Measurements from ENCODE around the gene CACTIN. TPM values are rescaled to one million over a fixed set of nuclear protein-coding genes. Genes with fewer than 3 reads are reported as not detected.
"Not testable (repeated sequence)": the region's sequence is repeated elsewhere in the genome, so short reads cannot be mapped to it uniquely, and the experiment has no call there.

The CACTIN gene
- polyA plus RNA-seq, 4 donors, result 17.8 to 30.4 (median 22.2) TPM

- no peak for DNase-seq (ENCODE audit: low read depth in 4 of 4, low spot score in 3 of 4)
These were observed 21.7 kb upstream of the CACTIN start for GRCh38 chr19:3648037-3648905.

DNA sequence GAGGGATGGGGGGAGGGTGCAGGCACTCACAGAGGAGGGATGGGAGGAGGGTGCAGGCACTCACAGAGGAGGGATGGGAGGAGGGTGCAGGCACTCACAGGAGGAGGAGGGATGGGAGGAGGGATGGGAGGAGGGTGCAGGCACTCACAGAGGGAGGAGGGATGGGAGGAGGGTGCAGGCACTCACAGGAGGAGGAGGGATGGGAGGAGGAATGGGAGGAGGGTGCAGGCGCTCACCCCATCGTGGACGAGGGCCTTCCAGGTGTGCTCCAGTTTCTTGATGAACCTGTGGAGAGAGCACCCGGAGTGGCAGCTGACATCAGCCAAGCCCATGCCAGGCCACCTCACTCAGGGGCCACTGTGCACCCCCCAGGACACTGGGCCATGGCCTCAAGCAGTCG is 20.5 kb upstream of the CACTIN start:
- DNase-seq (ENCODE audit: low read depth in 4 of 4, low spot score in 3 of 4), result not testable (repeated sequence)

DNA sequence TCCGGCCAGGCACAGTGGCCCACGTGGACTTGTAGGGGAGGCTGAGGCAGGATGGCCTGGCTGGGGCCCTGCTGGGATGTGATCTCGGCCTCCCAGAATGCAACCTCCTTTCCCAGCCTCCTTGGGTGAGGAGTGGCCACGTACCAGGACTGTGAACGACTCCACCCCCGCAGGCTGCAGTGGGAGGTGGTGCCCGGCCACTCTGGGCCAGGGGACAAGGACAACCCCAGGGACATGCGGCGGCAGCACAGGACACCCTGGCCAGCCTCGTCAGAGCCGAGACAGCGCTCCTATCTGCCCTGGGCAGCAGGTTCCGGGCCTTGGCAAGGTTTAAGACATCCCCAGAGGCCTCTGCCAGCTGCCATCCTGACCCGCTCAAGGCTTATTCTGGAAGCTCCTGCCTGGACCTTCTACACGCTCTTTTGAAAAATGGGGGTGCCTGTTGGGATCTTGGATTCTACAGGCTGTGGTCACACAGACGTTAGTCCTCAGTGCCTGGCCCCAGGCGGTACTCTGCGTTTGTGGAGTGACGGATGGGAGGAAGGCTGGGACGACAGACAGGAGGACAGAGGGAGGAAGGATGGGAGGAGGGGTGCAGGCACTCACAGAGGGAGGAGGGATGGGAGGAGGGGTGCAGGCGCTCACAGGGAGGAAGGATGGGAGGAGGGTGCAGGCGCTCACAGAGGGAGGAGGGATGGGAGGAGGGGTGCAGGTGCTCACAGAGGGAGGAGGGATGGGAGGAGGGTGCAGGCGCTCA is 19.9 kb upstream of the CACTIN start:
- DNase-seq (ENCODE audit: low read depth in 4 of 4, low spot score in 3 of 4), result no peak

DNA sequence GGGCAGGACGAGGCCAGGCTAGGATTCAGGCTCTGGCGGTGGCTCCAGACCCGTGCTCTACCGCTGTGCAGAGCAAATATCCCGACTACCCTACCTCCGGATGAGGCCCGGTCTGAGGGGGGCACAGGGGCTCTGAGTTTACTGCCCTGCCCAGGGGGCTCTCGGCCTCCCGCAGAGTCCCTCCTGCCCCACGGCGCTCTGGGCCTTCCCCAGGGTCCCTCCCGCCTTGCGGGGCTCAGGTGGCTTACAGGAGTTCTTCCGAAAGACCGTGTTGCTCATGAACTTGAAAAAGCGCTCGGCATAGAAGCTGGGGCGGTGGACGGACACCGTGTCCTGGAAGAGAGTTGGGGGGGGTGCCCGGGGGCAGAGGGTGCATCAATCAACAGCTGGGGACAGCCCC is 19.1 kb upstream of the CACTIN start:
- no peak for DNase-seq (ENCODE audit: low read depth in 4 of 4, low spot score in 3 of 4)

DNA sequence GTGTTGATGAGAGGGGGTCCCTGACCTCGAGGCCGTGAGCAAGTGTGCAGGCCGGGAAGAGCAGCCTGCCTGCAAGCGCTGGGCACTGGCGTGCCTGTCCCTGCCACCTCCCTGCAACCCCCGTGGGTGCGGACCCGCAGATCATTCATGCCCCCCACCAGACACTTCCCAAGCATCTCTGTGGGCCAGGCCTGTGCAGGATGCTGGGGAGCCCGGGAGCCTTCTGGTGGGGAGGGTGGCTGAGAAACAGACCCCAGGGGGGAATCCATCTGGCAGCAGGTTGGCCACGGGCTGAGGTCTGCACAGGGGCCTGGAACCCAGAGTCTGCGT is 18.4 kb upstream of the CACTIN start:
- DNase-seq (ENCODE audit: low read depth in 4 of 4, low spot score in 3 of 4), result no peak

DNA sequence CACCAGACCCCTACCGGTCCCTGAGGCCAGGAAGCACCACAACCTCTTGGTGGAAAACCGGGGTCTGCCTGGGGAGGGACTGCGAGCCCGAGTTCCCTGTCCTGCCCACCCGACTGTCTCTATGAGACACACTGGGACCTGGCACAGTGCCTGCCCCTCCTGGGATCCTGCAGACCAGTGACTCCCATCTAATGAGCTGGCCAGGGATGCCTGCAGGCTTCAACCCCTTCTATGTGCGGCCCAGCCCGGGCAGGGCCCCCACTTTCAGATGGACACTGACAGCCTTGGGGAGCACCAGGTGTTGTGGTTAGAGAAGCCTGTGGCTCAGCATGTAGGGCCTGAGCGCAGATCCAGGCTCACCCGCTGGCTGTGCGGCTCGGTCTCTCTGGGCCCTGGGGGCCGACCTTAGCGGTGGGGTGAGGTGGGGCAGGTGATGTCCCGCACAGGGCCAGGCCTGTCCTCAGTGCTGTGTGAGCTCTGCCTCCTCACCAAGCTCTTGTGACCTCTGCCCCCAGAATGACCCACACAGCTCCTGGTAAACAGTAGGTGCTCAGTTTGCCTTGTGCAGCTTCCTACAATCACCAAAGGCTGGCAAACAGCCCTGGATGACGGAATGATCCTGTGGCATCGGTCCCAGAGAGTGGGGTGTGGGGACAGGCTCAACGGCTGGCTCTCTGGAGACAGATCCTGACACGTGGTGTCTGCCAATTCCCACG is 17.9 kb upstream of the CACTIN start:
- DNase-seq (ENCODE audit: low read depth in 4 of 4, low spot score in 3 of 4), result no peak

- DNase-seq (ENCODE audit: low read depth in 4 of 4, low spot score in 3 of 4), result no peak
These were observed 17.2 kb upstream of the CACTIN start for GRCh38 chr19:3643674-3644313.

DNA sequence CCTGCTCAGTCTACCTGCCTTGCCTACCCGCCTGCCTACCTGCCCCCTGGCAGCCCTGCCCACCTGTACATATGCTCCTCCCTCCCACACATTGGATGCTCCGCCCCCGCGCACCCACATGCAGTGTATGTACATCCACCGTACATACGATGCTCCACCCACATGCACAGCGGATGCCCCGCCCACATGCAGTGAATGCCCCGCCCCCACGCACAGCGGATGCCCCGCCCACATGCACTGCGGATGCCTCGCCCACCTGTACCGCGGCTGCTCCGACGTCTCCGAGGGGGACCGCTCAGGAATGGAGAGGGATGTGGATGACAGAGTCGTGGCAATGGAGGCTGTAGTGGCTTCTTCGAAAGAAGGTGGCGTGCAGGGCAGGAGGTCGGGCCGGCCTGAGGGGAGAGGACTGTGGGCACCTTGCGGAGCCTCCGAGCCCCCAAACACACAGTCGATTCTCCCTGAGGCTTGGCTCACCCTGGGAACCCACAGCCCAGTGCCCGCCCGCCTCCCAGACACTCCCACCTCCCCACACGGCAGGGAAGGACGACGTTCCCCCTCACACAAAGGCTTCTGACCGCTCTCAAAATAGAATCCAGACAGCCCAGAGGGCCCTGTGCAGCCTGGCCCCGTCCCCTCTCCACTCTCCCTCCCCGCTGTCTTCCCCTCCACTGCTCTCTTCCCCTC is 16.5 kb upstream of the CACTIN start:
- DNase-seq (ENCODE audit: low read depth in 4 of 4, low spot score in 3 of 4), result no peak

- DNase-seq (ENCODE audit: low read depth in 4 of 4, low spot score in 3 of 4), result no peak
These were observed 15.7 kb upstream of the CACTIN start for GRCh38 chr19:3642296-3642695.

GRCh38 chr19:3641515-3642269 is 15.1 kb upstream of the CACTIN start:
- no peak for DNase-seq (ENCODE audit: low read depth in 4 of 4, low spot score in 3 of 4)

DNA sequence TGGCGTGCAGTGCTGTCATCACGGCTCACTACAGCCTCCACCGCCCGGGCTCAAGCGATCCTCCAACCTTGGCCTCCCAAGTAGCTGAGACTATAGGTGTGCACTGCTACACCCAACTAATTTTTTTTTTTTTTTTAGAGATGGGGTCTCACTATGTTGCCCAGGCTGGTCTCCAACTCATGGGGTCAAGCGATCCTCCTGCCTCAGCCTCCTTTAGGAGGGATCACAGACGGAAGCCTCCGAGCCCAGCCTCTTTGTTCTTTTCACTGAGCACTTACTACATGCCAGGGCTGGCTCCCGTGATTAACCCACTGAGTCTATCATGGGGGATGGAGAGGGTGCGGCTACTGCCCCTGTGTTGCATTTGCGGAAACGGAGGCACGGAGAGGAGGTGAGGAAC is 12.9 kb upstream of the CACTIN start:
- DNase-seq (ENCODE audit: low read depth in 4 of 4, low spot score in 3 of 4), result no peak

DNA sequence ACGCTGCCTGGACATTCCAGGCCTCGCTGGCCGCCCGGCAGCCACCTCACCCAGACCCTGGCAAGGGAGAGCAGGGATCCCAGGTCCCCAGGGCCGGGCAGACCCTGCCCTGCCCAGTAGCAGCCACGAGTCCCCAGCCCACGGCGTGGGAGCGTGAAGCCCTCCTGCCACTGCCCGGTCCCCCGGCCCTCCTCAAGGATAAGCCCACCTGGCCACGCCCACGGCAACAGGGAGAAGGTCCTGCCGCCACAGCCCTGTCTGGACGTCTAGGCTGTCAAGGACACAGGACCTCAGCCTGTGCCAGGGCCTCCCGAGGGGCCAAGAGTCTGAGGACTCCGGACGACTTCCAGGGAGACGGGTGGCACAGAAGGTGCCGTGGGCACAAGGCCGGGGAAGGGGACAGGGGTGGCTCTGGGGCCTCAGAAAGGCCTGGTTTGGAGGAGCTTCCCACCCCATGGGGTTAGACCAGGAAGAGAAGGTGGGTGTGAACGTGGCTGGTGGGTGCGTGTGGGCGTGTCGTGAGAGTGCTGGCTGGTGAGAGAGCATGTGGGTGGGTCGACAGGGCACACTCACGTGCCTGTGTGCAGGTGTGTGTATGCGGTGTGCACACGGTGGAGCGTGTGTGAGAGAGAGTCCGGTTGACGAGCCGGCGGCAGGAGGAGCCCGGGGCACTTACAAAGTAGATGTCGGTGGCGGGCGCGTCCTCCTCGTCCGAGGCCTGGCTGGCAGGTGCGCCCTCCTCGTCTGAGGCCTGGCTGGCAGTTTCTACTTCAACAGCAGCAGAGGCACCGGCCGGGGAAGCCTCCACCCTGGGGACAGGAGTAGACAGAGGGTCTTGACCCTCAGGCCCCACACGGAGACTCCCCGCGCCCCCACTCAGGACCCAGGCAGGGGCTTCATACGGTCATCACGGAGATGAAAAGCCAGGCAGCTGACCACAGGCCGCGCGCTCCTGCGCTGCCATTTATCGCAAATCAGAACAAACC is 11.9 kb upstream of the CACTIN start:
- DNase-seq (ENCODE audit: low read depth in 4 of 4, low spot score in 3 of 4), result no peak

- no peak for DNase-seq (ENCODE audit: low read depth in 4 of 4, low spot score in 3 of 4)
These were observed 11.0 kb upstream of the CACTIN start for GRCh38 chr19:3637621-3638020.

DNA sequence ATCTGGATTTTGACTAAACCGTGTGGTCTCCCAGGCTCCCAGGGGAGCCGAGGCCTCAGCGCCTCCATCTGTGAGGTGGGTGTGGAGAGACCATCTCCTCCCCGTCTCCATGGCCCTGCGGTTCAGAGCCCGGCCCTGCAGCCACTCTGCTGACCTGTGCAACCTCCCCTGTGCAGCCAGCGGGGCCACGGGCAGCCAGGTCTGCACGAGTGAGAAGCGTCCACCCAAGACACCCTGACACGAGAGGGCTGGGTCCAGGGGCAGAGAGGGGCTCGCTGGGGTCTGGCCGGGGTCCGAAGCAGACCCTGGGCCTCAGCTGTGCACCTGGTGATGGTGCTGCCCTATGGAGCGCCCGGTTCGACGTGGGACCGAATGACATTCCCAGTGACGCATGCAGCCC is 10.4 kb upstream of the CACTIN start:
- DNase-seq (ENCODE audit: low read depth in 4 of 4, low spot score in 3 of 4), result no peak

DNA sequence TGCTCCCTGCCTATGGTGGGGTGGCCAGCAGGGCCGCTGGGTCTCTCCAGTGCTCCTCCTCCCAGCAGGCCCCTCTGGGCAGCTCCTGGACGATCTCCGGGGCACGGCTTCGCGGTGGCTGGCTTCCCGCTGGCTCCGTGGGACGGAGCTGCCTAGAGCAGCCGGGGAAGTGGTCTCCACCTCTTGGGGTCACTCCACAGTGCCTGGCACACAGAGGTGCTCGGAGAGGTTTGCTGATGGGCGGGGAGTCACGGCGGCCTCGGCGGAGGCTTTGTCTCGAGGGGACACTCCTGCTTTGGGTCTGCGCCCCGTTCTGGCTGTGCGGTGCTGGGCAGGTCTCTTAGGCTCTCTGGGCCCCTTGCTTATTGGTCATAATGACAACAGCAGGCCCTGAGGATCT is 9.9 kb upstream of the CACTIN start:
- no peak for DNase-seq (ENCODE audit: low read depth in 4 of 4, low spot score in 3 of 4)

GRCh38 chr19:3634496-3635045 is 8.0 kb upstream of the CACTIN start:
- no peak for DNase-seq (ENCODE audit: low read depth in 4 of 4, low spot score in 3 of 4)

DNA sequence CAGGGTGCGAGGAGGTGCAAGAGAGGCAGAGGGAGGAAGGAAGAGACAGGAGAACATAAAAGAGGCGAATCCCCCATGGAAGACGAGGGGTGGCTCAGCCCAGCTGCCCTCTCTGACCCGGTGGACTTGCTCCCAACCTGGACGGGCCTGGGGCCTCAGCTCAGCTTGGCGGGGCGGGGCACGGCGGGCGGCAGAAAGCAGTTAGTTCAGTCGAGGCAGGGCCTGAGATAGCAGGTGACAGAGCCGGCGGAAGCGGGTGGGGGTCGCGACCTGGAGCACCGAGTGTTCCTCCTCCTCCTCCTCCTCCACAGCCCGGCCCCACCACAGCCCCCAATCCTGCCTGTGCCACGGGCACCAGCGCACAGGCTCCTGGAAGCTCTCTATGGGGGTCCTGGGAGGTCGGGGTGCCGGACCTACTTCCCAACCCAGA is 7.0 kb upstream of the CACTIN start:
- DNase-seq (ENCODE audit: low read depth in 4 of 4, low spot score in 3 of 4), result no peak

Measured in left renal pelvis (tissue), 4 donors.